ENCODE data around the gene SMG6. TPM values are rescaled to one million over a fixed set of nuclear protein-coding genes. Genes with fewer than 3 reads are reported as not detected.

Gene SMG6
- total and polyA plus RNA-seq, 2 of the 13 experiments (the other 11 are each of a cell fraction or from before 2014, with no cell fraction given), result 4.6 to 14.6 TPM

DNA sequence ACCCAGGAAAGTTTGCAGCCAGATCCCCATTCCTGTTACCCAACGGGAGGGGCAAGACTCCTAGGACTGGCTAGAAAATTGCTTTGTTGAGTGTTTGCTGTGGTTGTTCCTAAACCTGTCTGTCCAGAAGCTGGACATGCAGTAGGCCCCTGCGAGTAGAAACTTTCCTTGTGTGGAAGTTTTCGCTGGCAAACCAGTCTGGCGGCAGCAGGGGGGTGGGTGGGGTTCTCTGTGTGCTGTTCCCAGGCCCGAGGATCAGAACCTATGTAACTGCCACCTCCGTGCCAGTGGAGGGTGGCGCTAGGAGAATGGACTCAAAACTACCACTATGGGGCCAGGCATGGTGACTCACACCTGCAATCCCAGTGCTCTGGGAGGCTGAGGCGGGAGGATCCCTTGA, 42.9 kb upstream of the SMG6 start:
- Histone ChIP-seq H3K27me3 (ENCODE audit: control insufficient read depth in 1 of 2, insufficient read depth in 2 of 2, low read length in 2 of 2) (no peaks in the 10 kb centered on the region), H3K4me1 (ENCODE audit: insufficient read depth, low read length) (peaks cover 16% of the 10 kb centered on the region), H3K79me2 (ENCODE audit: insufficient read depth, low read length) (no peaks in the 10 kb centered on the region), H3K36me3 (replicated peaks in 1 of 2; ENCODE audit: control insufficient read depth in 1 of 2, insufficient read depth in 2 of 2, low read length in 2 of 2) (peaks cover 6 to 15% of the 10 kb centered on the region in 2 experiments; a peak in 3 of 5 replicates), H3K4me3 (replicated peaks in 1 of 3; ENCODE audit: insufficient read depth in 1 of 3, low read depth in 2 of 3, low read length in 3 of 3) (no peak overlapping the region), H2AFZ (ENCODE audit: low read length) (no peak overlapping the region), H3K27ac (ENCODE audit: extremely low read length, insufficient read depth, low read length) (no peak overlapping the region), H4K20me1 (ENCODE audit: insufficient read depth, low read length) (no peaks in the 10 kb centered on the region), H3K9me3 (ENCODE audit: low read length) (no peaks in the 10 kb centered on the region), H3K9ac (ENCODE audit: insufficient read depth, low read depth, low read length) (no peak overlapping the region), H3K4me2 (ENCODE audit: low read depth, low read length) (no peak overlapping the region)
- CTCF ChIA-PET (ENCODE audit: low intra/inter-chr PET ratio, low total read pairs), result no interaction called here
- 100% methylated on average over 7 of the region's 8 CpGs for WGBS (ENCODE audit: low lambda C conversion rate)
- POLR2A ChIA-PET, result interaction anchor here (0.9 to 2.1 kb wide), 3 partner anchors 8 to 10 kb away, joined by 4 to 10 read pairs (median 5); partner anchors contain the start of gene TSR1
- FAIRE-seq (no peak), ATAC-seq (no peak), DNase-seq (ENCODE audit: low spot score) (no peak)
- no TSS peak for BruUV-seq (replicated peaks)
- intact Hi-C loops (cut with micrococcal nuclease; ENCODE audit: unreplicated experiment) (no loop called here), in situ Hi-C loops (cut with HindIII; ENCODE audit: extremely low pct_ligation_motif_present, low pct_unique_long_range_greater_than_20kb) (no loop called here)
- TF ChIP-seq ZNF780A (CRISPR knock-in tag; IDR thresholded peaks at IDR 0.05) (no peak), MAZ (IDR thresholded peaks at IDR 0.05; ENCODE audit: borderline replicate concordance, low read depth, low read length) (no peak), MAZ (CRISPR knock-in tag; IDR thresholded peaks at IDR 0.05; ENCODE audit: low read depth) (no peak), ZNF83 (CRISPR knock-in tag; IDR thresholded peaks at IDR 0.05; ENCODE audit: borderline replicate concordance) (no peak), ZFP36 (IDR thresholded peaks at IDR 0.05; ENCODE audit: borderline replicate concordance, low read depth, low read length, partially characterized antibody) (no peak), ZSCAN30 (CRISPR knock-in tag; IDR thresholded peaks at IDR 0.05) (no peak), ZKSCAN8 (CRISPR knock-in tag; IDR thresholded peaks at IDR 0.05; ENCODE audit: borderline replicate concordance) (no peak), GABPB1 (CRISPR knock-in tag; IDR thresholded peaks at IDR 0.05) (no peak), ATF1 (CRISPR knock-in tag; IDR thresholded peaks at IDR 0.05) (no peak), ZNF746 (CRISPR knock-in tag; IDR thresholded peaks at IDR 0.05) (no peak), ZNF720 (CRISPR knock-in tag; IDR thresholded peaks at IDR 0.05) (no peak), RBM22 (optimal IDR thresholded peaks at IDR 0.05; ENCODE audit: low read length) (no peak), SALL2 (CRISPR knock-in tag; IDR thresholded peaks at IDR 0.05) (no peak)
- TF ChIP-seq, protein P1, sequence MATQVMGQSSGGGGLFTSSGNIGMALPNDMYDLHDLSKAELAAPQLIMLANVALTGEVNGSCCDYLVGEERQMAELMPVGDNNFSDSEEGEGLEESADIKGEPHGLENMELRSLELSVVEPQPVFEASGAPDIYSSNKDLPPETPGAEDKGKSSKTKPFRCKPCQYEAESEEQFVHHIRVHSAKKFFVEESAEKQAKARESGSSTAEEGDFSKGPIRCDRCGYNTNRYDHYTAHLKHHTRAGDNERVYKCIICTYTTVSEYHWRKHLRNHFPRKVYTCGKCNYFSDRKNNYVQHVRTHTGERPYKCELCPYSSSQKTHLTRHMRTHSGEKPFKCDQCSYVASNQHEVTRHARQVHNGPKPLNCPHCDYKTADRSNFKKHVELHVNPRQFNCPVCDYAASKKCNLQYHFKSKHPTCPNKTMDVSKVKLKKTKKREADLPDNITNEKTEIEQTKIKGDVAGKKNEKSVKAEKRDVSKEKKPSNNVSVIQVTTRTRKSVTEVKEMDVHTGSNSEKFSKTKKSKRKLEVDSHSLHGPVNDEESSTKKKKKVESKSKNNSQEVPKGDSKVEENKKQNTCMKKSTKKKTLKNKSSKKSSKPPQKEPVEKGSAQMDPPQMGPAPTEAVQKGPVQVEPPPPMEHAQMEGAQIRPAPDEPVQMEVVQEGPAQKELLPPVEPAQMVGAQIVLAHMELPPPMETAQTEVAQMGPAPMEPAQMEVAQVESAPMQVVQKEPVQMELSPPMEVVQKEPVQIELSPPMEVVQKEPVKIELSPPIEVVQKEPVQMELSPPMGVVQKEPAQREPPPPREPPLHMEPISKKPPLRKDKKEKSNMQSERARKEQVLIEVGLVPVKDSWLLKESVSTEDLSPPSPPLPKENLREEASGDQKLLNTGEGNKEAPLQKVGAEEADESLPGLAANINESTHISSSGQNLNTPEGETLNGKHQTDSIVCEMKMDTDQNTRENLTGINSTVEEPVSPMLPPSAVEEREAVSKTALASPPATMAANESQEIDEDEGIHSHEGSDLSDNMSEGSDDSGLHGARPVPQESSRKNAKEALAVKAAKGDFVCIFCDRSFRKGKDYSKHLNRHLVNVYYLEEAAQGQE (IDR thresholded peaks at IDR 0.05; ENCODE audit: borderline replicate concordance in 1 of 2, low read depth in 1 of 2, low read length in 2 of 2), result no peak
- TF ChIP-seq, protein P2, sequence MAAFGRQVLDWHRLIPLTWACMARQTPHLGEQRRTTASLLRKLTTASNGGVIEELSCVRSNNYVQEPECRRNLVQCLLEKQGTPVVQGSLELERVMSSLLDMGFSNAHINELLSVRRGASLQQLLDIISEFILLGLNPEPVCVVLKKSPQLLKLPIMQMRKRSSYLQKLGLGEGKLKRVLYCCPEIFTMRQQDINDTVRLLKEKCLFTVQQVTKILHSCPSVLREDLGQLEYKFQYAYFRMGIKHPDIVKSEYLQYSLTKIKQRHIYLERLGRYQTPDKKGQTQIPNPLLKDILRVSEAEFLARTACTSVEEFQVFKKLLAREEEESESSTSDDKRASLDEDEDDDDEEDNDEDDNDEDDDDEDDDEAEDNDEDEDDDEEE (CRISPR knock-in tag; IDR thresholded peaks at IDR 0.05), result no peak
- TF ChIP-seq, protein P3, sequence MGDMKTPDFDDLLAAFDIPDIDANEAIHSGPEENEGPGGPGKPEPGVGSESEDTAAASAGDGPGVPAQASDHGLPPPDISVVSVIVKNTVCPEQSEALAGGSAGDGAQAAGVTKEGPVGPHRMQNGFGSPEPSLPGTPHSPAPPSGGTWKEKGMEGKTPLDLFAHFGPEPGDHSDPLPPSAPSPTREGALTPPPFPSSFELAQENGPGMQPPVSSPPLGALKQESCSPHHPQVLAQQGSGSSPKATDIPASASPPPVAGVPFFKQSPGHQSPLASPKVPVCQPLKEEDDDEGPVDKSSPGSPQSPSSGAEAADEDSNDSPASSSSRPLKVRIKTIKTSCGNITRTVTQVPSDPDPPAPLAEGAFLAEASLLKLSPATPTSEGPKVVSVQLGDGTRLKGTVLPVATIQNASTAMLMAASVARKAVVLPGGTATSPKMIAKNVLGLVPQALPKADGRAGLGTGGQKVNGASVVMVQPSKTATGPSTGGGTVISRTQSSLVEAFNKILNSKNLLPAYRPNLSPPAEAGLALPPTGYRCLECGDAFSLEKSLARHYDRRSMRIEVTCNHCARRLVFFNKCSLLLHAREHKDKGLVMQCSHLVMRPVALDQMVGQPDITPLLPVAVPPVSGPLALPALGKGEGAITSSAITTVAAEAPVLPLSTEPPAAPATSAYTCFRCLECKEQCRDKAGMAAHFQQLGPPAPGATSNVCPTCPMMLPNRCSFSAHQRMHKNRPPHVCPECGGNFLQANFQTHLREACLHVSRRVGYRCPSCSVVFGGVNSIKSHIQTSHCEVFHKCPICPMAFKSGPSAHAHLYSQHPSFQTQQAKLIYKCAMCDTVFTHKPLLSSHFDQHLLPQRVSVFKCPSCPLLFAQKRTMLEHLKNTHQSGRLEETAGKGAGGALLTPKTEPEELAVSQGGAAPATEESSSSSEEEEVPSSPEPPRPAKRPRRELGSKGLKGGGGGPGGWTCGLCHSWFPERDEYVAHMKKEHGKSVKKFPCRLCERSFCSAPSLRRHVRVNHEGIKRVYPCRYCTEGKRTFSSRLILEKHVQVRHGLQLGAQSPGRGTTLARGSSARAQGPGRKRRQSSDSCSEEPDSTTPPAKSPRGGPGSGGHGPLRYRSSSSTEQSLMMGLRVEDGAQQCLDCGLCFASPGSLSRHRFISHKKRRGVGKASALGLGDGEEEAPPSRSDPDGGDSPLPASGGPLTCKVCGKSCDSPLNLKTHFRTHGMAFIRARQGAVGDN (CRISPR knock-in tag; IDR thresholded peaks at IDR 0.05), result no peak

Measured in HepG2 (cell line).